HG03469 (cell line): Measurements from ENCODE around the gene CYP4F8.

Experiments used
- ATAC-seq: cut with Tn5 transposase; IDR thresholded peaks from one replicate; pipeline ENCODE4 v1.9.1; 2021; ENCODE audit warnings: mild to moderate bottlenecking, moderate library complexity, moderate number of reproducible peaks; ENCODE audit not compliant: unreplicated experiment

CYP4F8 gene

GRCh38 chr19:15615526-15615925 is 508 bp downstream of the CYP4F8 start:
- no peak for ATAC-seq

GRCh38 chr19:15616183-15616582 is 1.2 kb downstream of the CYP4F8 start:
- ATAC-seq: no peak

- ATAC-seq: no peak
Observed at GRCh38 chr19:15616627-15617270, 1.7 kb downstream of the CYP4F8 start.

DNA sequence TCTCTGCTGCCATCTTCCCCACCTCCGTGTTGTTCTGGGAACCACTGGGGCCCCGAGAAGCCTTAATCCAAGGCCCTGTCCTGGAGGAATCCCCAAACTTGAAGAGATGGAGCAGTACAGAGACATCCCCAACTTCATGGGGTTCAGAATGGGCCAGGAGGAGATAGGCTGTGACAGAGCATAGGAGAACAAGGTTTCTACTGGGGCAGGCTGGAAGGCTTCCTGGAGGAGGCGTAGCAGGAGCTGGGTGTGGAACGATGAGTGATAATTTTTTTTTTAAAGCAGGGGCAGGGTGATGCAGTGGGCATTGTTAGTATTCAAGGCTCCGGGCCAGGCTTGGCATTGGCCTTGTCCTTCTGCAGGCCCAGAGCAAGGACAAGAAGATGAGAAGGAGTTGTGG is 3.3 kb downstream of the CYP4F8 start:
- ATAC-seq: no peak

GRCh38 chr19:15621801-15622200 is 6.8 kb downstream of the CYP4F8 start:
- ATAC-seq: no peak

- ATAC-seq: no peak
Observed at GRCh38 chr19:15622991-15623390, 8.0 kb downstream of the CYP4F8 start.

GRCh38 chr19:15623711-15624318 is 8.8 kb downstream of the CYP4F8 start:
- no peak for ATAC-seq

DNA sequence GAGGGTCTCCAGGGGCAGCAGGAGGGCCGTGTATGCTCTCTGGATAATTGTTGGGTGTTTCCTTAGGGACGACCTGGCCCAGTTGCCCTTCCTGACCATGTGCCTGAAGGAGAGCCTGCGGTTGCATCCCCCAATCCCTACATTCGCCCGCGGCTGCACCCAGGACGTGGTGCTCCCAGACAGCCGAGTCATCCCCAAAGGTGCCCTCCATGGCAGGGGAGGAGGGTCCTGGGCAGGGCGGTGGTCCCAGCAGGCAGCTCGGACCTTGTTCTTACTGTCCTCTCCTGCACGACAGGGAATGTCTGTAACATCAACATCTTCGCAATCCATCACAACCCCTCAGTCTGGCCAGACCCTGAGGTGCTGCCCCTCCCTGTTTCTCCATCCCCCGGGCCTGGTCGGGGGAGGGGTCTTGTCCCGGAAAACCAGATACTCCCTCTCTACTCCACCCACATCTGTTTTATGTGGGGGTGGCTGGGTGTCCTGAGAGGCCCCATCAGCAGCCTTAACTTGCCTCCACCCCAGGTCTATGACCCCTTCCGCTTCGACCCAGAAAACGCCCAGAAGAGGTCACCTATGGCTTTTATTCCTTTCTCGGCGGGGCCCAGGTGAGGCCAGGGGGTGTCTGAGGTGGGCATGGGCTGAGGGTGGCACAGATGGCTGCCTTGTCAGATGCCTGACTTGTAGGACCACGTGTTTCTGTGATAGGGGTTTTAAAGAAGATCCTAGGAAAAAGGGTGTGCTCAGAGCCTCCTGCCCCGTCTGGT is 13.4 kb downstream of the CYP4F8 start:
- no peak for ATAC-seq

- ATAC-seq: no peak
Observed at GRCh38 chr19:15629003-15629880, 14.2 kb downstream of the CYP4F8 start.

GRCh38 chr19:15631817-15632216 is 16.8 kb downstream of the CYP4F8 start:
- ATAC-seq: no peak

GRCh38 chr19:15633082-15633835 is 18.2 kb downstream of the CYP4F8 start:
- ATAC-seq: no peak

DNA sequence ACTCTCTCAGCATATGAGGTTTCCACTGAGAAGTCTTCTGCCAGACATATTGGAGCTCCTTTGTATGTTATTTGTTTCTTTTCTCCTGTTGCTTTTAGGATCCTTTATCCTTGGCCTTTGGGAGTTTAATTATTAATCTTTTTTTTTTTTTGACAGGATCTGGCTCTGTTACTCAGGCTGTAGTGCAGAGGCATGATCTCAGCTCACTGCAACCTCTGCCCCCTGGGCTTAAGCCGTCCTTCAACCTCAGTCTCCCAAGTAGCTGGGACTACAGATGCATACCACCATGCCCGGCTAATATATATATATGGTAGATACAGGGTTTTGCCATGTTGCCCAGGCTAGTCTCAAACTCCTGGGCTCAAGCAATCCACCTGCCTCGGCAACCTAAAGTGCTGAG is 19.1 kb downstream of the CYP4F8 start:
- no peak for ATAC-seq

DNA sequence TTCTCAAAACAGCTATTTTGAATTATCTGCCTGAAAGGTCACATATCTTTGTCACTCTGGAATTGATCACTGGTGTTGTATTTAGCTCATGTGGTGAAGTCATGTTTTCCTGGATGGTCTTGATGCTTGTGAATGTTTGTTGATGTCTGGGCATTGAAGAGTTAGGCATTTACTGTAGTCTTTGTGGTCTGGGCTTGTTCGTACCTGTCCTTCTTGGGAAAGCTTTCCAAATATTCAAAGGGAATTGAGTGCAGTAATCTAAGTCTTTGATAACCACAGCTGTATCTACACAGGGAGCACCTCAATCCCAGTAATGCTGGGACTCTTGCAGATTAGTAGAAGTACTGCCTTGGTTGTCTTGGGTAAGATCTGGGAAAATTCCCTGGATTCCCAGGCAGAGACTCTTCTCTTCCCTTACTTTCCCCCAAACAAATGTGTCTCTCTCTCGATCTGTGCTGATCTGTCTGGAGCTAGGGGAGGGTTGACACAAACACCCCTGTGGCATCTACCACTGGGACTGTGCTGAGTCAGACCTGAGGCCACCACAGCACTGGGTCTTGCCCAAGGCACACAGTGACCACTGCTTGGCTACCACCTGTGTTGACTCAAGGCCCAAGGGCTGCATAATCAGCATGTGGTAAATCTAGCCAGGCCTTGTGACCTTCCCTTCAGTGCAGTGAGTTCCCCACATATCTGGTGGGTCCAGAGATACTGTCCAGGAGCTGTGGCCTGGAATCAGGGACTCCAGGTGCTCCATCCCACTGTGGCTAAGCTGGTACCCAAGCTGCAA is 20.2 kb downstream of the CYP4F8 start:
- no peak for ATAC-seq

DNA sequence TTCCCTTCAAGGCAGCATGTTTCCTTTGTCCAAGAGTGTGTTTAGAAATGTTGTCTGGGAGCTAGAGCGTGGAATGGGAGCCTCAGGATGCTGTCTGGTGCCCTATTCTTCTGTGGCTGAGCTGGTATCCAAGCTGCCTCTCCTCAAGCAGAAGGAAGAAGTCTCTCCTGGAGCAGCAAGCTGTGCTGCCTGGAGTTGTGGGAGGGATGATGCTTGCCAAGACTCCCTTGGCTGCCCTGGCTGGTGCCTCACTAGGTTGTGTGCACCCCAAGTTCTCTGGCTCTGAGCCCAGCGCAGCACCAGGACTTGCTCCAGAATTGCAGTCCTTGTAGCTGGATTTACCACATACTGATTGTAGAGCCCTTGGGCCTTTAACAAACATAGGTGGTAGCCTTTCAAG is 21.0 kb downstream of the CYP4F8 start:
- no peak for ATAC-seq

GRCh38 chr19:15639596-15639995 is 24.6 kb downstream of the CYP4F8 start:
- no peak for ATAC-seq

GRCh38 chr19:15640294-15640903 is 25.4 kb downstream of the CYP4F8 start, which contains the start of gene CYP4F3:
Gene CYP4F3, plus strand, starts transcription at chr19:15640897. Its CDS starts 519 bp downstream, at chr19:15641416.
- ATAC-seq: no peak

- ATAC-seq: no peak
Observed at GRCh38 chr19:15640904-15641597, 26.0 kb downstream of the CYP4F8 start.

- ATAC-seq: no peak
Observed at GRCh38 chr19:15641901-15642491, 27.0 kb downstream of the CYP4F8 start.
